Subcutaneous adipose tissue (tissue), 4 donors: ENCODE data around the gene ZNF578. TPM values are rescaled to one million over a fixed set of nuclear protein-coding genes. Genes with fewer than 3 reads are reported as not detected.

Experiments used
- CTCF ChIP-seq: fragments of 450-650 bp; IDR thresholded peaks from one replicate; pipeline ENCODE4 v1.5.1; 2016; ENCODE audit warnings: low read depth, mild to moderate bottlenecking, control low read depth, antibody characterized with exemption, moderate library complexity
- total RNA-seq, 4 donors: library from RNA; depleted of rRNA; stranded (reverse); fragments of >200 nt; gene quantifications; one replicate each; pipeline ENCODE4 v1.1.0, GENCODE V29; 2016

Gene ZNF578
- 1 to 10 TPM in 3 of 4 donors, under 1 TPM in 1; 0.88 to 3.0 (median 1.7) TPM for total RNA-seq

GRCh38 chr19:52453324-52454094 is at the start of gene ZNF578:
Gene ZNF578 (plus strand): TSS chr19:52453553. CDS start chr19:52501846, 48,293 bp downstream.
- TF ChIP-seq CTCF, result no peak

GRCh38 chr19:52410276-52410675 is 43.1 kb upstream of the ZNF578 start:
- no peak for TF ChIP-seq CTCF

- no peak for TF ChIP-seq CTCF
Measured at GRCh38 chr19:52415711-52416110, 37.6 kb upstream of the ZNF578 start.

GRCh38 chr19:52428937-52429336 is 24.4 kb upstream of the ZNF578 start, which contains the start of gene ZNF534:
Gene ZNF534 (plus strand): TSS chr19:52429148. CDS start chr19:52431475, 2,327 bp downstream.
- TF ChIP-seq CTCF, result no peak

GRCh38 chr19:52442179-52442578 is 11.2 kb upstream of the ZNF578 start:
- TF ChIP-seq CTCF, result no peak

GRCh38 chr19:52444506-52444905 is 8.8 kb upstream of the ZNF578 start:
- TF ChIP-seq CTCF, result no peak

- TF ChIP-seq CTCF, result no peak
Measured at GRCh38 chr19:52451241-52451640, 2.1 kb upstream of the ZNF578 start.
